Chondrocyte (in vitro differentiated cells): ENCODE measurements around the gene WDR19. TPM values are rescaled to one million over a fixed set of nuclear protein-coding genes. Genes with fewer than 3 reads are reported as not detected.

ENCODE experiments used
- DNase-seq: peaks from one replicate; pipeline ENCODE4 v3.0.0; 2021; ENCODE audit warnings: mixed read lengths, low spot score
- H3K27ac Mint-ChIP-seq: one replicate; pipeline ENCODE4 v1.8.0; 2021; ENCODE audit warnings: mild to moderate bottlenecking, moderate library complexity, mixed read lengths; ENCODE audit not compliant: unreplicated experiment
- H3K27me3 Mint-ChIP-seq: 2 replicates; pipeline ENCODE4 v1.8.0; 2021; ENCODE audit warnings: low read depth, mixed read lengths
- H3K36me3 Mint-ChIP-seq: 2 replicates; pipeline ENCODE4 v1.8.0; 2021; ENCODE audit warnings: low read depth, mixed read lengths
- H3K4me1 Mint-ChIP-seq: 2 replicates; pipeline ENCODE4 v1.8.0; 2021; ENCODE audit warnings: low read depth, mild to moderate bottlenecking, mixed read lengths
- H3K4me3 Mint-ChIP-seq: one replicate; pipeline ENCODE4 v1.8.0; 2021; ENCODE audit warnings: mild to moderate bottlenecking, moderate library complexity, mixed read lengths; ENCODE audit not compliant: unreplicated experiment
- H3K9me3 Mint-ChIP-seq: 2 replicates; pipeline ENCODE4 v1.8.0; 2021; ENCODE audit warnings: low read depth, mixed read lengths
- CTCF ChIP-seq: fragments of 200-600 bp; sonication (generic); IDR thresholded peaks from 2 replicates; pipeline ENCODE4 v1.5.0; 2021; ENCODE audit warnings: antibody characterized with exemption, mild to moderate bottlenecking, moderate library complexity
- total RNA-seq: library from RNA; stranded (reverse); gene quantifications from 3 replicates; pipeline ENCODE4 v1.2.1, GENCODE V29; 2021

WDR19 gene
- total RNA-seq, 1 donor from 2014 or later = 31.0 TPM

GRCh38 chr4:39278476-39278875, 96.1 kb downstream of the WDR19 start:
- Mint-ChIP-seq H3K9me3 (no peaks in the 10 kb centered on the region), H3K27ac (no peak overlapping the region), H3K4me1 (no peaks in the 10 kb centered on the region), H3K27me3 (no peaks in the 10 kb centered on the region), H3K36me3 (peaks cover 32% of the 10 kb centered on the region), H3K4me3 (no peak overlapping the region)
- no peak for DNase-seq
- no peak for TF ChIP-seq CTCF

- H3K4me1 Mint-ChIP-seq = no peaks in the 10 kb centered on the region
- DNase-seq = no peak
- no peaks in the 10 kb centered on the region for H3K9me3 Mint-ChIP-seq
- H3K4me3 Mint-ChIP-seq = no peak overlapping the region
- H3K27ac Mint-ChIP-seq = peak overlapping the region; percentile 41
- H3K36me3 Mint-ChIP-seq = peaks cover 31% of the 10 kb centered on the region
- TF ChIP-seq CTCF = no peak
- no peaks in the 10 kb centered on the region for H3K27me3 Mint-ChIP-seq
Observed at GRCh38 chr4:39279416-39279815, 97.1 kb downstream of the WDR19 start.

GRCh38 chr4:39280770-39281169, 98.4 kb downstream of the WDR19 start:
- Mint-ChIP-seq H3K4me3 (no peak overlapping the region), H3K27ac (no peak overlapping the region), H3K27me3 (no peaks in the 10 kb centered on the region), H3K4me1 (peaks cover 5% of the 10 kb centered on the region), H3K9me3 (no peaks in the 10 kb centered on the region), H3K36me3 (peaks cover 25% of the 10 kb centered on the region)
- TF ChIP-seq CTCF = no peak
- DNase-seq = no peak

GRCh38 chr4:39285111-39285795, 102.9 kb downstream of the WDR19 start:
- H3K27me3 Mint-ChIP-seq = no peaks in the 10 kb centered on the region
- H3K4me3 Mint-ChIP-seq = no peak overlapping the region
- DNase-seq = no peak
- H3K4me1 Mint-ChIP-seq = peaks cover 9% of the 10 kb centered on the region
- no peaks in the 10 kb centered on the region for H3K9me3 Mint-ChIP-seq
- TF ChIP-seq CTCF = no peak
- H3K36me3 Mint-ChIP-seq = peaks cover 35% of the 10 kb centered on the region
- H3K27ac Mint-ChIP-seq = no peak overlapping the region

GRCh38 chr4:39285853-39286252, 103.5 kb downstream of the WDR19 start:
- no peak for TF ChIP-seq CTCF
- Mint-ChIP-seq H3K27me3 (no peaks in the 10 kb centered on the region), H3K4me3 (no peak overlapping the region), H3K36me3 (peaks cover 38% of the 10 kb centered on the region), H3K4me1 (peaks cover 9% of the 10 kb centered on the region), H3K9me3 (no peaks in the 10 kb centered on the region), H3K27ac (peak overlapping the region; percentile 22)
- no peak for DNase-seq
